Measurements from ENCODE around the gene BLOC1S5.

BLOC1S5 gene

GRCh38 chr6:8087870-8088754, 23.9 kb upstream of the BLOC1S5 start:
- no peak for FAIRE-seq
- no peak for DNase-seq (ENCODE audit: insufficient read length, low spot score)
- TF ChIP-seq POLR2A (IDR thresholded peaks at IDR 0.05; ENCODE audit: low read depth, low read length), result no peak

GRCh38 chr6:8086755-8087306, 22.6 kb upstream of the BLOC1S5 start:
- no peak for TF ChIP-seq POLR2A (IDR thresholded peaks at IDR 0.05; ENCODE audit: low read depth, low read length)
- DNase-seq (ENCODE audit: insufficient read length, low spot score) (no peak), FAIRE-seq (no peak)

- peak; percentile 48 for FAIRE-seq
- no peak for TF ChIP-seq POLR2A (IDR thresholded peaks at IDR 0.05; ENCODE audit: low read depth, low read length)
- no peak for DNase-seq (ENCODE audit: insufficient read length, low spot score)
These were observed 20.9 kb upstream of the BLOC1S5 start for GRCh38 chr6:8085053-8085511.

- TF ChIP-seq POLR2A (IDR thresholded peaks at IDR 0.05; ENCODE audit: low read depth, low read length), result no peak
- FAIRE-seq (no peak), DNase-seq (ENCODE audit: insufficient read length, low spot score) (no peak)
These were observed 20.4 kb upstream of the BLOC1S5 start for GRCh38 chr6:8084586-8084985.

- DNase-seq (ENCODE audit: insufficient read length, low spot score) (no peak), FAIRE-seq (peak; percentile 93)
- TF ChIP-seq POLR2A (IDR thresholded peaks at IDR 0.05; ENCODE audit: low read depth, low read length), result no peak
These were observed 19.0 kb upstream of the BLOC1S5 start for GRCh38 chr6:8082954-8083858.

GRCh38 chr6:8082572-8082953, 18.4 kb upstream of the BLOC1S5 start:
- FAIRE-seq, result no peak
- TF ChIP-seq POLR2A (IDR thresholded peaks at IDR 0.05; ENCODE audit: low read depth, low read length), result no peak
- no peak for DNase-seq (ENCODE audit: insufficient read length, low spot score)

GRCh38 chr6:8080362-8081151, 16.4 kb upstream of the BLOC1S5 start:
- peak; percentile 83 for FAIRE-seq
- TF ChIP-seq POLR2A (IDR thresholded peaks at IDR 0.05; ENCODE audit: low read depth, low read length), result no peak
- DNase-seq (ENCODE audit: insufficient read length, low spot score), result no peak

GRCh38 chr6:8079126-8079525, 14.9 kb upstream of the BLOC1S5 start:
- DNase-seq (ENCODE audit: insufficient read length, low spot score), result no peak
- FAIRE-seq, result no peak
- TF ChIP-seq POLR2A (IDR thresholded peaks at IDR 0.05; ENCODE audit: low read depth, low read length), result no peak

- FAIRE-seq (no peak), DNase-seq (ENCODE audit: insufficient read length, low spot score) (no peak)
- TF ChIP-seq POLR2A (IDR thresholded peaks at IDR 0.05; ENCODE audit: low read depth, low read length), result no peak
These were observed 13.8 kb upstream of the BLOC1S5 start for GRCh38 chr6:8077991-8078390.

GRCh38 chr6:8075704-8076103, 11.5 kb upstream of the BLOC1S5 start:
- FAIRE-seq (no peak), DNase-seq (ENCODE audit: insufficient read length, low spot score) (no peak)
- no peak for TF ChIP-seq POLR2A (IDR thresholded peaks at IDR 0.05; ENCODE audit: low read depth, low read length)

GRCh38 chr6:8075185-8075584, 11.0 kb upstream of the BLOC1S5 start:
- no peak for TF ChIP-seq POLR2A (IDR thresholded peaks at IDR 0.05; ENCODE audit: low read depth, low read length)
- no peak for DNase-seq (ENCODE audit: insufficient read length, low spot score)
- FAIRE-seq, result no peak

- TF ChIP-seq POLR2A (IDR thresholded peaks at IDR 0.05; ENCODE audit: low read depth, low read length), result no peak
- no peak for DNase-seq (ENCODE audit: insufficient read length, low spot score)
- FAIRE-seq, result no peak
These were observed 10.0 kb upstream of the BLOC1S5 start for GRCh38 chr6:8074213-8074612.

GRCh38 chr6:8073758-8074157, 9.6 kb upstream of the BLOC1S5 start:
- no peak for TF ChIP-seq POLR2A (IDR thresholded peaks at IDR 0.05; ENCODE audit: low read depth, low read length)
- no peak for FAIRE-seq
- no peak for DNase-seq (ENCODE audit: insufficient read length, low spot score)

Measured in H54 (cell line).